GM21576 (cell line): ENCODE results near the gene RGS12.

Source experiments
- ATAC-seq: cut with Tn5 transposase; IDR thresholded peaks from one replicate; pipeline ENCODE4 v1.9.1; 2021; ENCODE audit warnings: mild to moderate bottlenecking, moderate library complexity; ENCODE audit not compliant: unreplicated experiment

RGS12 gene

DNA sequence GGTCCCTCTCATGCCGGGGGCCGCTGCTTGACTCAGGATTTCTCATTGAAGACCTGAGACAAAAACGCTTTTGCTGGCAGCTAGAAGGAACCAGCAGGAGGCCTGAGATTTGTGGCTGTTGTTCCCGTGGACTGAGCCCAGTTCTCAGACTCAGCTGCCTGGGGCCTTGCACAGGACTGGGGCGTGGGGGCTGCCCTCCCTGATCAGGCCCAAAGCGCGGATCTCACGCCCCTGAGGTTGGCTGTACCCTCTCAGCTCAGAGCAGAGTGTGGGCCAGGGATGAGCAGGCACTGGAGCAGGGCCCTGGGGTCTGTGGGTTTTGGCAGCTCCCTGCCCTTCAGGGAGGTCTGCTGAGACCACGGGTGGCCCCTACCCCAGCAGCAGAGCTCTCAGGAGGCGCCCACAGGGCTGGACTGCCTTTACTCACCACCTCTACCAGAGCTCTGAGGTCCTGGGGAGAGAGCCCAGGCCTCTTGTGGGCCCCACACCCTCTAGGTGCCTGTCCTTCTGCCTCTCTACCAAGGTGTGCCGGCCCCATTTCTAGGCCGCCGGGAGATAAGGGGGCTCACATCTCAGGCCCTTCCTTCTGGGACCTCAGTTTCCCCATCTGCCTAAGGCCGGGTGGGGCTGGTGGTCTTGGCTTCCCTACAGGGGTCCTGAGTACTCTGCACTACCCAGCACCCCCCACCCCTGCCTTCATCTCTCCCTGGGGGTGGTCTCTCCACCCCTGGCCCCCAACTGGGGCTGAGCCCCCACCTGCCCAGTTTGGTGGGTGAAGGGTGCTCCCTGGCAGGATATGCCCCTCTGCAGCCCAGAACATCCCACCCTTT lies 38.3 kb upstream of the RGS12 start:
- no peak for ATAC-seq

DNA sequence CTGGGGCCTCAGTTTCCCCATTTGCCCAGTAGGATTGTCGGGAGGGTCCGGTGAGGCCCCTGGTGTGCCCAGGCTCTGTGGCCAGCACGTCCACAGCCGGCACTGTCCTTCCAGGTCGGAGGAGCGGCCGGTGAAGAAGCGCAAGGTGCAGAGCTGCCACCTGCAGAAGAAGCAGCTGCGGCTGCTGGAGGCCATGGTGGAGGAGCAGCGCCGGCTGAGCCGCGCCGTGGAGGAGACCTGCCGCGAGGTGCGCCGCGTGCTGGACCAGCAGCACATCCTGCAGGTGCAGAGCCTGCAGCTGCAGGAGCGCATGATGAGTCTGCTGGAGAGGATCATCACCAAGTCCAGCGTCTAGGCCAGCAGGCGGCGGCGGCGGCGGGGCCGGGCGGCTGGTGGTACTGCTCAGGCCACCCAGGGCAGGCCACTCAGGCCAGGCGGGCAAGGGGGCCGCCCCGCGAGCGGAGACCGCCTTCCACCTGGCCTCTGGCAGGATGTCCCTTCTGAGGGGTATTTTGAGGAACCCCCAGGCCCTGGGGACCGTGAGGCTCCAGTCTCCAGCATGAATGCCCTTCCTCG lies 37.1 kb upstream of the RGS12 start:
- no peak for ATAC-seq

DNA sequence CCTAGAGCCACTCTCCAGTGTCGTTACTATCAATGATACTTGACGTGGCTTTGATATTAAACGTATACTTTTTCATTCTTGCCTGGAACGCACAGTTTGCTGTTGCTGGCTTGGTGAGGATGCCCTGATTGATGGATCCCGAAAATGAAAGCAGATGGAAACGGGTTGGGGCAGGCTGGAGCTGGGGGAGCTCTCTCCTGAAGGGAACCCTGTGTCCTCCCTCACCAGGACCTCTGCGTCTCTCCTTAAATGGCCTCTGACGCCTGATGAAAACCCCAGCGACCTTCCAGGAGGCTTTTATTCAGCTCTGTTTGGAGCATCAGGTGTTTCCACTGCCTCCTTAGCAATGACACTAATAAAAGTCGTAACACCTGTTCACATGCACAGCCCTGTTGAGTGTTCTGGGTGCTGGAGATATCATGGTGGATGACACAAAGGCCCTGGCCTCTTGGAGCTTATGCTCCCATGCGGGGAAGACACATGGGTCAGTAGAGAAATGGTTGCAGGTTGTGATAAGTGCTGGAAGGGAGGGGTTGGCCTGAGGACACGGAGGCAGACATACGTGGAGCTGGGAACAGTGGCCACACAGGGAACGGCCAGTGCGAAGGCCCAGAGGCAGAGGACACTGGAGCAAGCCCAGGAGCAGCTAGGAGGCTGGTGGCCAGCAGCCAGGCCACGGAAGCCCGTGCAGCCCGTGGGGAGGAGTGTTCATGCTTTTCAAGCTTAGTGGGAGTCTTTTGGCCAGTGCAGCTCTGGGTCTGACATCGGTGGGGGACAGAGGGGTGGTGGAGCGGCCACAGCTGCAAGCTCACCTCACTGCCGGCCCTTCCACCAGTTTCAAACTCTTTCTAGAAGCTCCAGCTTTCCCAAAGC lies 36.4 kb upstream of the RGS12 start:
- ATAC-seq, result no peak

DNA sequence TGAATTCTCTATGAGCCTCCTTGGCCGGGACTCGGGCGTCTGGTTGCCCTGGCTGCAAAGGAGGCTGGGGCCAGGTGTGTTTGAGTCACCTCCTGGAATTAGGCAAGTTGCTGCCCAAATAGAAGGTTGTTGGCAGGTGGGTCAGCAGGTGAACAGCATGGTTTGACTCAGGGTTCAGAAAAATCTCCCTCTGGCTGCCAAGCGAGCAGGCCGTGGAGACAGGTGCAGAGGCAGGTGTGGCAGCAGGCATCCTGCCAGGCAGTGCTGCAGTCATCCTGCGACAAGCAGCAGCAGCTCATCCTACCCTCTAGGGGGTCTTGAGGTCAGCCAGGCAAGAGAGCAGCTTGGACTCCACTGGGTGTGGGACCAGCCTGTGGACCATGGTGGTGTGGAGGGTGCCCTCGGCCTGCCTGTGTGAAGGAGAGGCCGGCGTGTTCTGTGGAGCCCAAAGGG lies 35.7 kb upstream of the RGS12 start:
- ATAC-seq, result no peak

DNA sequence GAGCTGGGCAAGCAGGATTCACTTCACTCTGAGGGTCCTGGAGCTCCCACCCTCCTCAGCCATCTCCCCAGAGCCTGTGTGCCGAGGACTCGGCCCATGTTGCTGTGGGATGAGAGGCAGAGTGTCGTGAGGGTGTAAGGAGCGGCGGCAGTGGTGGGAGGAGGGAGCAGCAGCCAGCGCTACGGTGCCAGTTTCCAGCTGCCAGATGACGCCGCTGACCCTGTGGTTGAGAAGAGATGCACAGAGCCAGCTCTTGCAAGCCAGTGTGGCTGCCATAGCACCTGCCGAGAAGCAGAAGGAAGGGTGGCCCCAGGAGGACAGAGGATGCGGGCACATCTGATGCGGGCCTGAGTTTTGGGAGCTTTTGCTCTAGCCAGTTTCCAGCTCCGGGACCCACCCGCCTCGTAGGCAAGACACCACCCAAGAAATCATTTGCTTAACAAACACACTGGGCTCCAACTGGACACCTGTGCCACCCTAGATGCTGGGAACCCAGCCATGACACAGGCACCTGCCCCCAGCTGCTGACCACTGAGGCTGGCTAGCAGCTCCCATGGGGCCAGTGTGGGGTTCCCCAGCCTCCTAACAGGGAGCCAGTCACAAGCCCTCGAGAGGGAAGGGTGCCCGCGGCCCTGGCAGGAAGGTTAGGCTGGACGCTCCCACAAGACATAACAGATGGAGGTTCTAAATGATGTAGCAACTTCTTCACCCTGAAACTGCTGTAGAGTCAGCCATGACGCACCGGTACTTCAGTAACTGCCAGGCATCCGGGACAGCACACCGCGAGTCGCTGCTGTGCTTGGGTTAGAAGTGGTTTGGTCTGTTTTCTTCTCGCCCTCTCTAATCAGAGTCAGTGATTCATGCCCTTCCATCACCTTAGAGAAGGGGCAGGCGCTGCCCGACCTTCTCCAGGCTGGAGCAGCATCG lies 35.0 kb upstream of the RGS12 start:
- no peak for ATAC-seq

DNA sequence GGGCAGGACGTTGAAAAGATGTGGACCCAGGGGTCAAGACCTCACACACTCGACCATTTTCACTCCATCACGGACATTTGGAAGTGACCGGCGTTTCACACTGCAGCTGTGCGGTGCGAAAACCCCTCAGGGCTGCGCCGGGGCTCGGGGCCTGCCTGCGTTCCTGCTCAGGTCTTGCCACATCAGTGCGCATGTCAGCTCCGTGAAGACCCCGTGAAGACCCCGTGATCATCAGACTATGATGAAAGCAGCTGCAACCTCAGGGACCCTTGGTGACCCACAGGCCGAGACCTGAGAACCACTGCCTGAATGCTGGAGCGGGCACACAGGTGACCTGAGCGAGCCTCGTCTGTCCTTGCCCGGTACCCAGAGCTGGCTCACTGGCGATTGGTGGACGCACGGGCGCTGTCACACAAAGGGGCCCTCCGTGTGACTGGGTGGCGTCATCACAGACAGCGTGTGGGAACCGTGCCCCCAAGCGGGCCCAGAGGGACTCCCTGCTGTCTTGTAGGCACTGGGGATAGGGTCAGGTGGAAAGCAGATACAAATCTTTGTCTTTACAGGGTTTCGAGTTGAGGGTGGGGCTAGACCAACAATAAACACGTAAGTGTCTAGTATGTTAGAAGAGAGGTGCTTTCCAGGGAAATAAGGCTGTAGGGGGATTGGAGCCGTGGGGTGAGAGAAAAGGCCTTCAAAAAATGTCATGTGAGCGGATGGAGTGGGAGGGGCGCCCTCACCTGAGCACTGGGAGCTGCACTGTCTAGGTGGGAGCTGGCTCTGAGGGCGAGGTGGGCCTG lies 31.2 kb upstream of the RGS12 start:
- no peak for ATAC-seq

DNA sequence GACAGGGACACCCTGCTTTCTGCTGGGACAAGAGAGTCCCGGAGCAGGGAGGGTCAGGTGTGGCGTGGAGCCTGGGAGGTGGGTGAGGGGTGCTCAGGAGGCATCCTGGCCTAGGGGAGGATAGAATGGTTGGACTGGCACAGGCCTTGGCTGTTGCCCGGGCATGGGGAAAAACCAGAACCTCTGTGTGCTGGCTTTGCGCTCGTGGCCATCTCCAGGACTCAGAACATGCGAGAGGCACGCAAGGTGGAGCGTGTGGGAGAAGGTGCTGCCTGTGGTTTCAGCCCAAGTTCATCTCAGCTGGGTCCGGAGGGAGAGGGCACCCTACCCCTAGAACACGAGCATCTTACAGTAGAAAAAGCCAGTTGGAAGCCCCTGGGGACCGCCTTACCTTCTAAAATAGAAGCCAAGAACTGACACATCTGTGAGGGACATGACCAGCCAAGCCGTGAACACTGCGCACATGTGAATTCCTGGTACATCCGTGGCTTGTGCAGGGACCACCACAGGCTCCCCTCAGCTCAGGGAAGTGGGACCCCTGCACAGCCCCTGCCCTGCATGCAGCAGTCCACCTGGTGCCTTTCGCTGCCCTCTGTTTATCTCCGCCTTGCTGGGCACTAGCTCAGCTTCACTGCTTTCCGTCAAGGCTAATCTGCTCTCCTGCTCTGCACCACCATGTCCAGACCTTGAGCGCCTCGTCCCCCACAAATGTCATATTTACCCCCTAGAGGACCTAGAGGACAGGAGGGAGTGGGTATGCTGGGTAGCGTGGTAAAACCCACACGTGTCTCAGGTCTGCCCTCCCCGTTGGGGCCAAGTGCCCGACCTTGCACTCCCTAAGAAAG lies 30.4 kb upstream of the RGS12 start:
- no peak for ATAC-seq

DNA sequence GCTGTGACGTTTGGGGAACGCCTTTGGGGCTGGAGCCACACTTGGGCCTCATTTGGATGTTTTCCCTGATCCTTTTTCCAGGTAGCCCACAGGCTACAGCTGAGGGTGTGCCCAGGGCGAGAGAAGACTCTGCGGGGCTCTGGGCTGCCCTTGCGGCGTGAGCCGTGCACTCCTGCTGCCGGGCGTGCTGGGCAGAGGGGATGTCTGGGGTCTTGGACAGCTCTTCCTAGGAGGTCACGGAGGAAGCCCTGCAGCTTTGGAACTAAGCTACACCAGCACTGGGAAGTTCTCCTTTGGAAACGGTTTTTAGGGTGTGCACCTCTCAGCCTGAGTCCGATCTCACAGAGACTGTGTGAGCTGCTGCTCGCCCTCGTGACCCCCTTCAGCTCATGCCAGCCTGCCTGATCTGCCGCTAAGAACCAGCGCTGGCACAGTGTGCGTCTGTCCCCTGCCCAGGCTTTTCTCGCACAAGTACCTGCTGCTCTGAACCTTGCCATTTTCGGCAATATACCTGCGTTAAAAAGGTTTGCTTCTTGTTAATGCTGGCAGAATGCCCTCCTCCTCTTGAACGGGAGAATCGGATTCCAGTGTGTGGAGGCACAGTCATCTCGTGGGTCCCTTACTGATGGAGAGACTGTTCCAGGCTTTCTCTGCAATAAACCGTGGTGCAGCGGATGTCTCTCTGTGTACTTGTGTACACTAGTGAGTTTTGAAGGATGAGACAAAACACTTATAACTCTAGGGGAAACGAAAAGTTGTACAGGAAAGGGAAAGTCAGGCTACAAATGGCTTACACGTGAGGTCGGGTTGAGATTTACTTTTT lies 29.6 kb upstream of the RGS12 start:
- no peak for ATAC-seq

DNA sequence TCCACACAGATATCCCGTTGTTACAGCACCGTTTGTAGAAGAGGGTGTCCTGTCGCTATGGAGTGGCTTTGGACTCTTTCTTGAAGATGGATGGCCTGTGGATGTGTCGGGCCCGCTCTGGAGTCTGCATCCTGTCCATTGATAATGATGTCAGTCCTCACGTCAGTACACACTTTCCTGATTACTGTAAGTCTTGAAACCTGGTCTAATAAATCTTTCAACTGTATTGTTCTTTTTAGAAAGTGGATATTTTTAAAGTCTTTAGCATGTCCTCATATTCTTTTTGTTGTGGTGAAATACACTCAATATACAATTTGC lies 29.0 kb upstream of the RGS12 start:
- ATAC-seq, result no peak

DNA sequence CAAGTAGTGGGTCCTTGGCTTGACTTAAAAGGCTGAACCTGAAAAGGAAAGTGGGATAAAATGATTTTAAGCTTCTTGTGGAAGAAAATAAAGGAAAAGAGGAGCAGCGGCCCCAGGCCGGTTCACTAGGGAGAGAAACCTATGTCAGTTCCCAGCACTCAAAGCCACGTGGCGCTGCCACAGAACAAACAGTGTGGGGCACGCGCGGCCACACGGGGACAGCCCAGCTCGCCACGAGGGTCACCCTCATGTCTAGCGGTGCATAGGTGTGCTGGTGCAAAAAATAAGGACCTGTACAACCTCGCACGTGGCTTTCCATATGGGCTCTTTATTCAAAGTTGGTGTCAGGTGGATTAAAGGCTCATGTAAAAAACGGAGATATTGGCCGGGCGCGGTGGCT lies 26.7 kb upstream of the RGS12 start:
- no peak for ATAC-seq

DNA sequence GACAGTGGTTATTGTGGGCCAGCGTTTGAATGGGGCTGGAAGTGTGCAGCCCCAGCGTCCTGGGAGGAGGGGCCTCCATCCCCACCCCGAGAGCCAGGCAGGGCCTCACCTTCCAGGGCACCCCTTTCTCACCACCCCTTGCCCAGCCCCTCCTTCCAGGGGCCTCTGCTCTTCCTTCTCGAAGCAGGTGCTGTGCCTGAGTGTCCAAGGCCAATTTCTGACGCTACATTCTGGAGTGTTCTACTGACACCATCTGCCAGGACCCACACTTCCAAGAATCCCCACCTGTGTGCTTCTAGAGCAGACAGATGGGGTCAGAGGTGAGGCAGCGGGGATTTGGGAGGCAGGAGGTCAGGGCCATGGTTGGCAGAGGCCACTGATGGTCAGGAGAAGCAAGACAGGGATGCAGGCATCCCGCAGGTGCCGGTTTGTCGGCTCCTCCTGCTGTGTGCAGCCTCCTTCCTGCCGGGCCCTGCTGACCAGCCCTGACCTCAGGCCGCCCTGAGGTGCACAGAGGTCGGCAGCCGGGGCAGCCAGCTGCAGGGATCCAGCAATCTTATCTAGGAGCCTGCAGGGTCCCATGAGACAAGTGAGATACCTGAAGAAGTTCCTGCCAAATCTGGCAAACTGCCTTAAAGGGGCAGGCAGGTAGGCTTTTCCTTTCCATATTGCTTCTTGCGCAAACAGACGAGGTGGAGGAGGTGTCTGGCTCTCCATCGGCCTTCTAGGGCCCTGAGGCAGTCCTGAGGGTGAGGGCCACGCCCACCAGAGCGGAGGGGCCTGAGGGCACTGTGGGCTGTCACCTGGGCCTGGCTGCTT lies 25.0 kb upstream of the RGS12 start:
- no peak for ATAC-seq

DNA sequence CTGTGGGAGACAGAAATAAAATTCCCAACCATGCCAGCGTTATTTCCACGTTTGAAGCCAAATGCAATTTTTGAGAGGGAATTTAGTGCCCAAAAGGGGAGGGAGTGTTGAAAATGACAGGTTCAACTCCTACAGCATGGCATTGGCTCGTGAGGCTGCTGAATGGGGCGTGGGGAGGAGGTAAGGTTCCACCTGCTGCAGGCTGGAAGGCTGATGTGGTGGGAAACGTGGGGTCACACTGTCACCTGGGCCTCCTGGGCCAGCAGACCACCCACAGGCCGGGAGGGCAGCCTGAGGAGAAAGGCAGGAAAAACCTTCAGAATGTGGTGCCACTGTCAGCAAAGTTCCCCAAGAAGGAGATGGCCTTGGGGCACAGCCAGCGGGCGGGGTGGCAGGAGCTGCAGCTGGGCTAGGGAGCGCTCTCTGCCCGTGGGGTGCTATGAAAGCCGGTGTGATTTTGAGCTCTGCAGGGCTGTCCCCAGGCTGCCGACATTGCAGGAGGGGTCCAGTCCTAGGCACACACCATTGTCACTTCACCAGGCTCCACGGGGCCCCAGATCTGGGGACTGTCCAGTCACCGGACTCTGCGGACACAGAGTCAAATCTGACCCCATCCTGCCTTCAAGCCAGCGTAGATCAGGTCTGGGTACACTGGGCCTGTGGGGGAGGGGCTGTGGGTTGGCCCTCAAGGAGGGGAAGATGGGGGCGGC lies 24.3 kb upstream of the RGS12 start:
- no peak for ATAC-seq

DNA sequence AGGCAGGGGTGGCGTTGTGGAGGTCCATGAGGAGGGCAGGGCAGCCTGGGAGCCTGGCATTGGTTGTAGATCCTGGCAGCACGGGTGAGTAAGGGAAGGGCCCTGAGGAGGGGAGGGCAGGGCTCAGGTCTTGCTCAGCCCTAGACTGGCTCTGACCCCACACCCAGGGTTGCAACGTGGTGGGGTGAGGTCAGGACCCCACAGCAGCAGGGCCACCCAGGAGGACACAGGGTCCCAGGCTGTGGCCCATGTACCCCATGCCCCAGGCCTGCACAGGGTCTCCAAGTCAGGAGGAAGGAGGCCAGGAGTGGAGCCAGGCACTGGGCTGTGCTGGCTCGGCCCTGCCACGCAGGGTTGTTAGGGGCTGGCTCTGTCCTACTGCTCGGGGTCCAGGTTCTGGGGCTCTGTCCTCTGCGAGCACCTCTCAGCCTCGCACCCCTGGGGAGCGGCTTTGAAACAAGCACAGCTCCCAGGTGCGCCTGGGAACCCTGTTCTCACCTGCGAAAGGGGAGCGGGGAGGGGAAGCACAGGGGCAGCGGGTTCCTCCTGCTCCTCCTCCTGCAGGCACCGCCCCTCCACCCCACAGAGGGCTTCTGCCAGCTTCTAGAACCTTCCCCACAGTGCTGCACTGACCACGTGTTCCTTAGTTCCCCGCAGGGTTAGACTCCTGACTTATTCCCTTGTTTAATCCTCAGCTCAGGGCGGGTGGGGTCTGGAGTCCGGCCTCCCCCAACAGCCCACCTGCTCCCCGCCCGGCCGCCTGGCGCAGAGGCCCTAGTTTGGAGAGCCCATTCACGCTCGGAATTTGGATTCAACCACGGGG lies 23.5 kb upstream of the RGS12 start:
- ATAC-seq, result no peak

DNA sequence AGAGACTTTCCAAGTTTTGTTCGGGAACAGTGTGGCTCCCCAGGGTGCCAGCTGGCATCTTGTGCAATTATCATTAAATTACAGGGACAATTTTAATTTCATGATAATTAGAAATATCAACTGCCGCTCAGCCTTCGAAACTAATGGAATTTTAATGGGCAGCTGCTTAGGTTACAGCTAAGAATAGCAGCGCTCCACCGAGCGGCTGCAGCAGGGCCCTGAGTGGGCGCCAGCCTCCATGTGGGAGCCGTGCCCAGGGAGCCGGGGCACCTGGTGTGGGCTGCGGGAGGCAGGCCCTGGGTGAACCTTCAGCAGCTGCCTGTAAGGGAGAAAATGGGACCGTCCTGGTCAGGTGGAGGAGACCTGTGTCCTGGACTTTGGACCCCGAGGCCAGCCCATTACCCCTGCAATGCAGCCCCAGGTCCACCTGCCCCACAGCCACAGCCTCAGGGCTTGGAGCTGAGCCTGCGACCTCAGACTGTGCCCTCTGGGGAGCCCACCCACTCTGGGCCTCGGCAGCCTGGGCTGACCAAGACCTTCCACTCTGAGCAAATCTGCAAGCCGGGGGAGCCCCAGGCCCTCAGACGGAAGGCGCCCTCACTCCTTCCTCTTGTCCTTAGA lies 22.7 kb upstream of the RGS12 start:
- no peak for ATAC-seq

DNA sequence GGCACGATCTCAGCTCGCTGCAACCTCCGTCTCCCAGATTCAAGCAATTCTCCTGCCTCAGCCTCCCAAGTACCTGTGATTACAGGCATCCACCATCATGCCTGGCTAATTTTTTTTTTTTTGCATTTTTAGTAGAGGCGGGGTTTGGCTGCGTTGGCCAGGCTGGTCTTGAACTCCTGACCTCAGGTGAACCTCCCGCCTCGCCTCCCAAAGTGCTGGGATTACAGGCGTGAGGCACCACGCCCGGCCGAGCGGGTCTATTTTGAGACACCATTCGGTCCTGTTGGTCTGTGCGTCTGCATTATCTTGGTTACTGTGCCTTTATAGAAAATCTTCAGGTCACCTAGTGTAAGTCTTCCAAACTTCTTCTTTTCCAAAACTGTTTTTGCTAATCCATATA lies 21.7 kb upstream of the RGS12 start:
- ATAC-seq, result no peak
